ENCODE results near the gene PDE6A.

- TF ChIP-seq POLR2A (IDR thresholded peaks at IDR 0.05; ENCODE audit: low read length) (no peak), BHLHE40 (IDR thresholded peaks at IDR 0.05; ENCODE audit: low read depth, low read length) (no peak), CTCF (IDR thresholded peaks at IDR 0.05) (no peak), ZC3H11A (IDR thresholded peaks at IDR 0.05) (no peak), CHD2 (IDR thresholded peaks at IDR 0.05; ENCODE audit: low read length, partially characterized antibody) (no peak), ESRRA (IDR thresholded peaks at IDR 0.05; ENCODE audit: borderline replicate concordance, low read length) (no peak), MAX (IDR thresholded peaks at IDR 0.05) (no peak), SMC3 (IDR thresholded peaks at IDR 0.05) (no peak), RAD21 (conservative IDR thresholded peaks at IDR 0.05 in 1 of 2, IDR thresholded peaks at IDR 0.05 in 1 of 2) (no peak)
Measured at GRCh38 chr5:149930749-149931574, 13.6 kb downstream of the PDE6A start.

Data from A549 (cell line).